ENCODE data around the gene PRUNE2.
"Not testable (repeated sequence)": the region's sequence is repeated elsewhere in the genome, so short reads cannot be mapped to it uniquely, and the experiment has no call there.

Gene PRUNE2

GRCh38 chr9:76677481-76678055, 228.3 kb downstream of the PRUNE2 start:
- peak; percentile 40 to 87 for DNase-seq (ENCODE audit: low read depth in 2 of 2)
- TF ChIP-seq CTCF (IDR thresholded peaks at IDR 0.05; ENCODE audit: low read depth, low read length) = no peak
- H3K4me3 ChIP-seq (replicated peaks in 1 of 2; ENCODE audit: low read depth in 2 of 2, low read length in 2 of 2) = no peak overlapping the region

- no peak for DNase-seq (ENCODE audit: low read depth in 2 of 2)
- no peak for TF ChIP-seq CTCF (IDR thresholded peaks at IDR 0.05; ENCODE audit: low read depth, low read length)
- H3K4me3 ChIP-seq (replicated peaks in 1 of 2; ENCODE audit: low read depth in 2 of 2, low read length in 2 of 2) = no peak overlapping the region
Observed at GRCh38 chr9:76676857-76677256, 229.1 kb downstream of the PRUNE2 start.

- DNase-seq (ENCODE audit: low read depth in 2 of 2) = peak; percentile 35 to 89
- H3K4me3 ChIP-seq (replicated peaks in 1 of 2; ENCODE audit: low read depth in 2 of 2, low read length in 2 of 2) = no peak overlapping the region
- no peak for TF ChIP-seq CTCF (IDR thresholded peaks at IDR 0.05; ENCODE audit: low read depth, low read length)
Observed at GRCh38 chr9:76667521-76667957, 238.4 kb downstream of the PRUNE2 start.

- peak; percentile 72 to 75 for DNase-seq (ENCODE audit: low read depth in 2 of 2)
- not testable (repeated sequence) for H3K4me3 ChIP-seq (replicated peaks in 1 of 2; ENCODE audit: low read depth in 2 of 2, low read length in 2 of 2)
- peak; percentile 61 for TF ChIP-seq CTCF (IDR thresholded peaks at IDR 0.05; ENCODE audit: low read depth, low read length)
Observed at GRCh38 chr9:76665966-76666365, 239.9 kb downstream of the PRUNE2 start.

GRCh38 chr9:76665458-76665857, 240.5 kb downstream of the PRUNE2 start:
- no peak for TF ChIP-seq CTCF (IDR thresholded peaks at IDR 0.05; ENCODE audit: low read depth, low read length)
- DNase-seq (ENCODE audit: low read depth in 2 of 2) = no peak
- H3K4me3 ChIP-seq (replicated peaks in 1 of 2; ENCODE audit: low read depth in 2 of 2, low read length in 2 of 2) = no peak overlapping the region

- DNase-seq (ENCODE audit: low read depth in 2 of 2) = no peak
- H3K4me3 ChIP-seq (replicated peaks in 1 of 2; ENCODE audit: low read depth in 2 of 2, low read length in 2 of 2) = no peak overlapping the region
- TF ChIP-seq CTCF (IDR thresholded peaks at IDR 0.05; ENCODE audit: low read depth, low read length) = no peak
Observed at GRCh38 chr9:76664120-76664519, 241.8 kb downstream of the PRUNE2 start.

Measured in cardiac fibroblast (primary cell).